ENCODE results near the gene SLC44A3.

GRCh38 chr1:94928293-94928939 lies 108.3 kb downstream of the SLC44A3 start:
- TF ChIP-seq EZH2 (IDR thresholded peaks at IDR 0.05): no peak
- no peak for TF ChIP-seq POLR2AphosphoS5 (IDR thresholded peaks at IDR 0.05; ENCODE audit: borderline replicate concordance, low read depth, low read length)

All from SK-N-MC (cell line).